Nephron progenitor cell (in vitro differentiated cells): ENCODE measurements around the gene FAIM2.

Experiments
- DNase-seq: peaks from one replicate; pipeline ENCODE4 v3.0.0; 2021
- H3K27ac Mint-ChIP-seq: 2 replicates; pipeline ENCODE4 v1.8.0; 2021; ENCODE audit warnings: mild to moderate bottlenecking, moderate library complexity, mixed read lengths
- H3K27me3 Mint-ChIP-seq: 2 replicates; pipeline ENCODE4 v1.8.0; 2021; ENCODE audit warnings: mild to moderate bottlenecking, low read depth, mixed read lengths; ENCODE audit not compliant: poor library complexity
- H3K36me3 Mint-ChIP-seq: 2 replicates; pipeline ENCODE4 v1.8.0; 2021; ENCODE audit warnings: low read depth, mixed read lengths
- H3K4me1 Mint-ChIP-seq: 2 replicates; pipeline ENCODE4 v1.8.0; 2021; ENCODE audit warnings: mixed read lengths
- H3K4me3 Mint-ChIP-seq: 2 replicates; pipeline ENCODE4 v1.8.0; 2021; ENCODE audit warnings: mild to moderate bottlenecking, moderate library complexity, mixed read lengths
- H3K9me3 Mint-ChIP-seq: 2 replicates; pipeline ENCODE4 v1.8.0; 2021; ENCODE audit warnings: mild to moderate bottlenecking, moderate library complexity, mixed read lengths
- TF ChIP-seq, protein P1 (sequence below): fragments of 200-600 bp; sonication (generic); IDR thresholded peaks from 2 replicates; pipeline ENCODE4 v1.5.0; 2021; ENCODE audit warnings: antibody characterized with exemption

Gene FAIM2

DNA sequence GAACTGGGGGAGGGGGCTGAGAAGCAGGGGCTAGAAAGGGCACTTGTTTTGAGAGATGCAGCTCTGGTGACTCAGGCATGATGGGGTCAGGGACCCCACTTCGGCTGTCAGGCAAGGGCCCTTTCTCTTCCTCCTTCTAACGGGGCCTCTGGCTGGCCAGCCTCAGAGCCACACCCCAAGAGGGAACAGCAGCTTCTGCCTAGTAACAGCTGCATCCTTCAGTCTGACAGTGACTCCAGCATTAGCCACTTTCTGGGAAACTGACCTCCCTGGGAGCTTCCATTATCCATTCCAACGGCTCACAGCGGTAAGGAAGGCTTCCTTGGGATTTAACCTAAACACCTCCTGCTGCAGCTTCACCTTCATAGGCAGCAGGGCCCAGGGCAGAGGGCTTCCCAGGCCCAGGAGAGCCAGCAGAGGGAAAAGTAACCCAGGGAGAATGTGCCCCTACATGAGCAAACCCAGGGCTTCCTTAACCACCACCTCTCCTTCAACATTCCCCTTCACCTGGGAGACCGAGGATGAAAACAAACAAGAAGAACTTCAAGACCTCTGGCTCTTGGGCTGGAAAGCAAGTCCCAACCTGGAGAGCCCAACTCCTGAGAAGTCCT is 78.2 kb downstream of the FAIM2 start:
- TF ChIP-seq, protein P1, sequence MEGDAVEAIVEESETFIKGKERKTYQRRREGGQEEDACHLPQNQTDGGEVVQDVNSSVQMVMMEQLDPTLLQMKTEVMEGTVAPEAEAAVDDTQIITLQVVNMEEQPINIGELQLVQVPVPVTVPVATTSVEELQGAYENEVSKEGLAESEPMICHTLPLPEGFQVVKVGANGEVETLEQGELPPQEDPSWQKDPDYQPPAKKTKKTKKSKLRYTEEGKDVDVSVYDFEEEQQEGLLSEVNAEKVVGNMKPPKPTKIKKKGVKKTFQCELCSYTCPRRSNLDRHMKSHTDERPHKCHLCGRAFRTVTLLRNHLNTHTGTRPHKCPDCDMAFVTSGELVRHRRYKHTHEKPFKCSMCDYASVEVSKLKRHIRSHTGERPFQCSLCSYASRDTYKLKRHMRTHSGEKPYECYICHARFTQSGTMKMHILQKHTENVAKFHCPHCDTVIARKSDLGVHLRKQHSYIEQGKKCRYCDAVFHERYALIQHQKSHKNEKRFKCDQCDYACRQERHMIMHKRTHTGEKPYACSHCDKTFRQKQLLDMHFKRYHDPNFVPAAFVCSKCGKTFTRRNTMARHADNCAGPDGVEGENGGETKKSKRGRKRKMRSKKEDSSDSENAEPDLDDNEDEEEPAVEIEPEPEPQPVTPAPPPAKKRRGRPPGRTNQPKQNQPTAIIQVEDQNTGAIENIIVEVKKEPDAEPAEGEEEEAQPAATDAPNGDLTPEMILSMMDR, result no peak
- no peak overlapping the region for H3K27ac Mint-ChIP-seq
- no peaks in the 10 kb centered on the region for H3K27me3 Mint-ChIP-seq
- DNase-seq, result no peak
- H3K9me3 Mint-ChIP-seq, result no peaks in the 10 kb centered on the region
- H3K4me1 Mint-ChIP-seq, result peaks cover 53% of the 10 kb centered on the region
- H3K4me3 Mint-ChIP-seq, result peak overlapping the region; percentile 32
- peaks cover 17% of the 10 kb centered on the region for H3K36me3 Mint-ChIP-seq

DNA sequence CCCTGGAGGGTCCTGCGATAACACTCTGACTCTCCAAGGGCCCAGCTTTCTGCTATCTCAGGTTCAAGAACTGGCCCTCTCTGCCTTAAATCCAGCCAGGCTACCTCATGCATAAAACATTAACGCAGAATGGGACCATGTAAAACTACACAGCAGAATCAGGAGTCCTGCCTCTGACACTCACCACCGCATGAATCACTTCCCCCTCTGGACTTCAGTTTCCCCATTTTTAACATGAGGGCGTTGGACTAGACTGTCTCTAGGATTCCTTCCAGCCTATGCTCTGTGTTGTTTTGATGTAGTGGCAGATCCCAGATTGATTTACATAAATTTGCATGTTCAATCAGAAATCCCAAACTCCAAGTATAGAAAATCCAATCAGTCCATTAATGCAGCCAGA is 78.8 kb downstream of the FAIM2 start:
- Mint-ChIP-seq H3K4me1 (peaks cover 53% of the 10 kb centered on the region), H3K4me3 (peak overlapping the region; percentile 32), H3K36me3 (peaks cover 17% of the 10 kb centered on the region), H3K9me3 (no peaks in the 10 kb centered on the region), H3K27ac (no peak overlapping the region), H3K27me3 (no peaks in the 10 kb centered on the region)
- no peak for DNase-seq
- TF ChIP-seq, protein P1, result no peak

GRCh38 chr12:49824416-49824815 is 79.3 kb downstream of the FAIM2 start:
- TF ChIP-seq, protein P1, result no peak
- H3K36me3 Mint-ChIP-seq, result peaks cover 20% of the 10 kb centered on the region
- H3K27me3 Mint-ChIP-seq, result no peaks in the 10 kb centered on the region
- no peak for DNase-seq
- peaks cover 51% of the 10 kb centered on the region for H3K4me1 Mint-ChIP-seq
- H3K9me3 Mint-ChIP-seq, result no peaks in the 10 kb centered on the region
- H3K27ac Mint-ChIP-seq, result peak overlapping the region; percentile 60
- peak overlapping the region; percentile 5 for H3K4me3 Mint-ChIP-seq

GRCh38 chr12:49823951-49824350 is 79.7 kb downstream of the FAIM2 start:
- DNase-seq, result no peak
- TF ChIP-seq, protein P1, result no peak
- no peaks in the 10 kb centered on the region for H3K27me3 Mint-ChIP-seq
- H3K27ac Mint-ChIP-seq, result no peak overlapping the region
- H3K36me3 Mint-ChIP-seq, result peaks cover 25% of the 10 kb centered on the region
- H3K4me1 Mint-ChIP-seq, result peaks cover 46% of the 10 kb centered on the region
- H3K4me3 Mint-ChIP-seq, result no peak overlapping the region
- H3K9me3 Mint-ChIP-seq, result no peaks in the 10 kb centered on the region

DNA sequence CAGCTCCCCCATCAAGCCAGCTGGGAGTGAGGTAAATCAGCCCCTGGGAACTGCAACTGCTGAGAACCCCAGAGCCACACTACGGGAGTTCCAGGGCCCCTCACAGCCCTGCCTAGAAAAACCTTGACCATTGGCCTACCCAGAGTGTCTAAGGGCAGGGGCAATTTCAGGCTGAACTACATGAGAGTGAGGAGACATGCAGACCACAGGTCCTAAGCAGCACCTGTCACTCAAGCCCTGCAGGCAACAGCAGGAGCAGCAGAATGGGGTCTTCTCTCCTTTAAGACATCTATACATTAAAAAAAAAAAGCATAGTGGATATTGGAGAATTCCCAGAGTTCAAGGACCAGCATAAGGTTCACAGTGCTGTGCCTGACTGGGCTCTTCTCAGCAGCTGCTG is 80.3 kb downstream of the FAIM2 start:
- Mint-ChIP-seq H3K4me1 (peaks cover 41% of the 10 kb centered on the region), H3K4me3 (no peak overlapping the region), H3K27ac (no peak overlapping the region), H3K27me3 (no peaks in the 10 kb centered on the region), H3K36me3 (peaks cover 25% of the 10 kb centered on the region), H3K9me3 (no peaks in the 10 kb centered on the region)
- DNase-seq, result no peak
- TF ChIP-seq, protein P1, result no peak
